GM21576 (cell line): ENCODE data around the gene ARHGAP35.
"Not testable (repeated sequence)": the region's sequence is repeated elsewhere in the genome, so short reads cannot be mapped to it uniquely, and the experiment has no call there.

Experiments used
- ATAC-seq: cut with Tn5 transposase; IDR thresholded peaks from one replicate; pipeline ENCODE4 v1.9.1; 2021; ENCODE audit warnings: mild to moderate bottlenecking, moderate library complexity; ENCODE audit not compliant: unreplicated experiment

The ARHGAP35 gene

GRCh38 chr19:46860846-46861690 lies at the start of gene ARHGAP35:
Gene ARHGAP35, plus strand, starts transcription at chr19:46860997. Its CDS starts 57,679 bp downstream, at chr19:46918676.
- ATAC-seq: no peak

- no peak for ATAC-seq
These were observed 47.6 kb upstream of the ARHGAP35 start for GRCh38 chr19:46812977-46813838.

- no peak for ATAC-seq
These were observed 46.9 kb upstream of the ARHGAP35 start for GRCh38 chr19:46813839-46814358.

- ATAC-seq: no peak
These were observed 44.8 kb upstream of the ARHGAP35 start for GRCh38 chr19:46815833-46816627.

GRCh38 chr19:46818812-46819211 lies 42.0 kb upstream of the ARHGAP35 start:
- no peak for ATAC-seq

GRCh38 chr19:46821512-46822409 lies 39.0 kb upstream of the ARHGAP35 start:
- no peak for ATAC-seq

GRCh38 chr19:46822410-46822787 lies 38.4 kb upstream of the ARHGAP35 start:
- ATAC-seq: not testable (repeated sequence)

- ATAC-seq: no peak
These were observed 37.7 kb upstream of the ARHGAP35 start for GRCh38 chr19:46823049-46823448.

- ATAC-seq: no peak
These were observed 35.7 kb upstream of the ARHGAP35 start for GRCh38 chr19:46824890-46825730.

GRCh38 chr19:46825731-46826055 lies 35.1 kb upstream of the ARHGAP35 start:
- ATAC-seq: no peak

GRCh38 chr19:46828484-46828883 lies 32.3 kb upstream of the ARHGAP35 start:
- no peak for ATAC-seq

- ATAC-seq: no peak
These were observed 29.9 kb upstream of the ARHGAP35 start for GRCh38 chr19:46830864-46831263.

GRCh38 chr19:46834121-46834520 lies 26.7 kb upstream of the ARHGAP35 start:
- no peak for ATAC-seq

GRCh38 chr19:46834984-46835383 lies 25.8 kb upstream of the ARHGAP35 start:
- ATAC-seq: no peak

- no peak for ATAC-seq
These were observed 22.6 kb upstream of the ARHGAP35 start for GRCh38 chr19:46838160-46838559.

GRCh38 chr19:46839752-46840497 lies 20.9 kb upstream of the ARHGAP35 start:
- no peak for ATAC-seq

GRCh38 chr19:46840498-46840942 lies 20.3 kb upstream of the ARHGAP35 start:
- no peak for ATAC-seq

GRCh38 chr19:46841458-46842083 lies 19.2 kb upstream of the ARHGAP35 start:
- ATAC-seq: no peak
